ENCODE data around the gene RAB18. TPM values are rescaled to one million over a fixed set of nuclear protein-coding genes. Genes with fewer than 3 reads are reported as not detected.

Gene RAB18
- total RNA-seq, 6 experiments from 2014 or later: 25.6 to 66.1 (median 53.3) TPM

DNA sequence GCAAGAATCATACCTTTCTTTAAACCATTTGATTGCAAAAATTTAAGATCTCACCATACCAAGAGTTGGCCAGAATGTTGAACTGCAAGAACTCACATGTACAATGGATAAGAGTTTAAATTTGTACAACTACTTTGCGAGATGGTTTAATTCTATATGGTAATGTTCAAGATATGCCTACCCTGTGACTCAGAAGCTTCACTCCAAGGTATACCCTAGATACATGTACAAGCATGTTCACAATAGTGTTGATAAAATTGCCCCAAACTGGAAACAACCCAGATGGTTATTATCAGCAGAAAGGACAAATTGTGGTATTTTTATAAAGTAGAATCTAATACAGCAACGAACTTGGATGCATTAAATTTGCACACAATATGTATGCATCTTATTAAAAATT is 25.1 kb upstream of the RAB18 start:
- H3K9me3 ChIP-seq: no peaks in the 10 kb centered on the region
- no peak overlapping the region for H3K4me3 ChIP-seq
- TF ChIP-seq POLR2A (IDR thresholded peaks at IDR 0.05): no peak
- TF ChIP-seq, protein P1, sequence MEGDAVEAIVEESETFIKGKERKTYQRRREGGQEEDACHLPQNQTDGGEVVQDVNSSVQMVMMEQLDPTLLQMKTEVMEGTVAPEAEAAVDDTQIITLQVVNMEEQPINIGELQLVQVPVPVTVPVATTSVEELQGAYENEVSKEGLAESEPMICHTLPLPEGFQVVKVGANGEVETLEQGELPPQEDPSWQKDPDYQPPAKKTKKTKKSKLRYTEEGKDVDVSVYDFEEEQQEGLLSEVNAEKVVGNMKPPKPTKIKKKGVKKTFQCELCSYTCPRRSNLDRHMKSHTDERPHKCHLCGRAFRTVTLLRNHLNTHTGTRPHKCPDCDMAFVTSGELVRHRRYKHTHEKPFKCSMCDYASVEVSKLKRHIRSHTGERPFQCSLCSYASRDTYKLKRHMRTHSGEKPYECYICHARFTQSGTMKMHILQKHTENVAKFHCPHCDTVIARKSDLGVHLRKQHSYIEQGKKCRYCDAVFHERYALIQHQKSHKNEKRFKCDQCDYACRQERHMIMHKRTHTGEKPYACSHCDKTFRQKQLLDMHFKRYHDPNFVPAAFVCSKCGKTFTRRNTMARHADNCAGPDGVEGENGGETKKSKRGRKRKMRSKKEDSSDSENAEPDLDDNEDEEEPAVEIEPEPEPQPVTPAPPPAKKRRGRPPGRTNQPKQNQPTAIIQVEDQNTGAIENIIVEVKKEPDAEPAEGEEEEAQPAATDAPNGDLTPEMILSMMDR (IDR thresholded peaks at IDR 0.05): no peak
- 63% methylated on average over 2 of the region's 2 CpGs for WGBS (ENCODE audit: insufficient coverage, low coverage, low lambda C conversion rate, missing lambda C conversion rate)
- DNase-seq (no peak), ATAC-seq (no peak)
- no peaks in the 10 kb centered on the region for H3K36me3 ChIP-seq
- H3K27ac ChIP-seq: no peak overlapping the region
- H3K27me3 ChIP-seq: no peaks in the 10 kb centered on the region
- intact Hi-C loops (cut with DNase I): no loop called here
- H3K4me1 ChIP-seq: no peaks in the 10 kb centered on the region

- TF ChIP-seq POLR2A (IDR thresholded peaks at IDR 0.05): no peak
- TF ChIP-seq, protein P1 (IDR thresholded peaks at IDR 0.05): no peak
- intact Hi-C loops (cut with DNase I): no loop called here
- Histone ChIP-seq H3K27ac (no peak overlapping the region), H3K4me1 (no peaks in the 10 kb centered on the region), H3K36me3 (no peaks in the 10 kb centered on the region), H3K4me3 (no peak overlapping the region), H3K9me3 (no peaks in the 10 kb centered on the region), H3K27me3 (no peaks in the 10 kb centered on the region)
- DNase-seq (no peak), ATAC-seq (peak in 1 of 4 donors; percentile 30)
- 33% methylated on average over 1 of the region's 1 CpG for WGBS (ENCODE audit: insufficient coverage, low coverage, low lambda C conversion rate, missing lambda C conversion rate)
Measured at GRCh38 chr10:27481486-27481885, 22.6 kb upstream of the RAB18 start.

DNA sequence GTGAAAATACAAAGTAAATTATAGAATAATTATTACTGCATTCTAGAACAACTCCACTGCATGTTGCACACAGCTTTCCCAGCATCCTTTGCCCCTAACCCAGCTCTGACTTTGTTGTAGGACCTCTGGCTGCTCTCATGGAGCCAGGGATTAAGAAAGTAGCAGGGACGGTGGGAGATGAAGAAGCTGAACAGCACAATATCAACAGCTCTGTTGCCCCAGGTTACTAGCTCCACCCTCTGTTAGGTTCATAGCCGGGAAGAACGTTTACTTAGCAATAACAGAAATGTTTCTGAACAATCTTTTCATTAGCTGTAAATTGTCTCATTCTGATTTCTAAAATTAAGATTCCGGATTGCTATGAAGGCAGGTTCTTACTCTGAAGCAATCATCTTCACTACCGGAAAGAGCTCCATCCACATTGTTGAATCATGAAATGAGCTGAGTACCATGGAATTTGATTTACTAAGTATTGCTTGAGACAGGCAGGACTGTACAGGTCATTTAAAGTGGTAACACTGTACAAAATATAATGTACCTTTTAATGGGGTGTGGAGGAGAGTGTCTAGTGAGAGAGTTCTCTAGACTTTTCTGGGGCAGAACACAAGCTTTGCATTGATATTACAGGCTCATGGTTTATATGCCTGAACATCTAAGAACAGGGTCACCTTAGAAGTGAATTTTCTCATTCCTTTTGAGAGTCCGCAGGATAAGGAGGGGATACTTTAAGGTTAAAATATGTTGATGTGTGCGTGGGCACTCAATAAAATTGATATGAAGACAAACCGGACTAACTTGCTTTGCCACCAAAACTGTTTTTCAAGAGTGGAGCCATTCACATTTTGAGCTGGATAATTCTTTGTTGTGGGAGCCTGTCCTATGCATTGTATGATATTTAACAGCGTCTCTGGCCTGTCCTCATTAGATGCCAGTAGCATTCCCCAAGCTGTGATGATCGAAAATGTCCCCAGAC is 20.8 kb upstream of the RAB18 start:
- WGBS (ENCODE audit: insufficient coverage, low coverage, low lambda C conversion rate, missing lambda C conversion rate): 43% methylated on average over 9 of the region's 10 CpGs
- Histone ChIP-seq H3K27ac (no peak overlapping the region), H3K27me3 (no peaks in the 10 kb centered on the region), H3K4me1 (no peaks in the 10 kb centered on the region), H3K4me3 (no peak overlapping the region), H3K9me3 (no peaks in the 10 kb centered on the region), H3K36me3 (no peaks in the 10 kb centered on the region)
- ATAC-seq (no peak), DNase-seq (no peak)
- TF ChIP-seq, protein P1 (IDR thresholded peaks at IDR 0.05): no peak
- TF ChIP-seq POLR2A (IDR thresholded peaks at IDR 0.05): no peak
- intact Hi-C loops (cut with DNase I): no loop called here

- H3K4me1 ChIP-seq: no peaks in the 10 kb centered on the region
- no peaks in the 10 kb centered on the region for H3K36me3 ChIP-seq
- ATAC-seq (no peak), DNase-seq (no peak)
- no peaks in the 10 kb centered on the region for H3K27me3 ChIP-seq
- intact Hi-C loops (cut with DNase I): no loop called here
- 41% methylated on average over 2 of the region's 2 CpGs for WGBS (ENCODE audit: insufficient coverage, low coverage, low lambda C conversion rate, missing lambda C conversion rate)
- H3K4me3 ChIP-seq: no peak overlapping the region
- TF ChIP-seq POLR2A (IDR thresholded peaks at IDR 0.05): no peak
- TF ChIP-seq, protein P1 (IDR thresholded peaks at IDR 0.05): no peak
- H3K27ac ChIP-seq: no peak overlapping the region
- no peaks in the 10 kb centered on the region for H3K9me3 ChIP-seq
Measured at GRCh38 chr10:27485368-27485767, 18.7 kb upstream of the RAB18 start.

Measured in right lobe of liver (tissue), 6 donors.